CD4-positive, alpha-beta T cell (primary cell): ENCODE results near the gene DEPDC5. TPM values are rescaled to one million over a fixed set of nuclear protein-coding genes. Genes with fewer than 3 reads are reported as not detected.

Experiments
- ATAC-seq: fragments of 200-7000 bp; cut with Tn5 transposase; one replicate; pipeline ENCODE4 v1.10.0; 2022; ENCODE audit warnings: mild to moderate bottlenecking; ENCODE audit not compliant: poor library complexity
- CTCF ChIA-PET: fragments of 350-600 bp; sonication (Branson Sonifier 250); formaldehyde crosslinking; loops from one replicate; lab custom pipeline; 2021; ENCODE audit warnings: antibody characterized with exemption, inconsistent platforms; lab: Charles Lee
- POLR2A ChIA-PET: fragments of 350-600 bp; sonication (Branson Sonifier 250); formaldehyde crosslinking; loops from one replicate; lab custom pipeline; 2021; ENCODE audit warnings: antibody characterized with exemption, inconsistent platforms; lab: Charles Lee
- DNase-seq, 14 experiments: peaks; one replicate each; pipeline ENCODE4 v3.0.0-alpha.2; 2013 to 2020; ENCODE audit warnings: mixed read lengths in 2 of 14
- H3K27ac ChIP-seq, 2 donors: one replicate each; pipeline versions ENCODE4 v1.5.1 to v1.7.0; 2013; ENCODE audit warnings: low read length in 2 of 2, low read depth in 1 of 2, mild to moderate bottlenecking in 1 of 2
- H3K27me3 ChIP-seq, 2 experiments: 1 replicate in 1 of 2; 2 replicates in 1 of 2; pipeline versions ENCODE4 v1.6.1 to v1.7.0; 2013; ENCODE audit warnings: low read length in 2 of 2, control low read depth in 1 of 2, mild to moderate bottlenecking in 1 of 2, moderate library complexity in 1 of 2; ENCODE audit not compliant: insufficient read depth in 2 of 2, control insufficient read depth in 1 of 2
- H3K36me3 ChIP-seq: one replicate; pipeline ENCODE4 v1.6.1; 2013; ENCODE audit warnings: low read length, control low read depth; ENCODE audit not compliant: insufficient read depth
- H3K4me1 ChIP-seq: one replicate; pipeline ENCODE4 v1.6.1; 2013; ENCODE audit warnings: low read length, control low read depth; ENCODE audit not compliant: insufficient read depth
- H3K4me3 ChIP-seq: one replicate; pipeline ENCODE4 v1.5.1; 2013; ENCODE audit warnings: mild to moderate bottlenecking, low read length, moderate library complexity
- H3K9me3 ChIP-seq, 2 experiments: 1 replicate in 1 of 2; 2 replicates in 1 of 2; pipeline versions ENCODE4 v1.6.1 to v1.7.0; 2013; ENCODE audit warnings: low read length in 2 of 2, mild to moderate bottlenecking in 2 of 2, control low read depth in 1 of 2, moderate library complexity in 1 of 2; ENCODE audit not compliant: control insufficient read depth in 1 of 2, insufficient read depth in 1 of 2
- H3K27ac Mint-ChIP-seq: one replicate; pipeline ENCODE4 v1.8.0; 2020; ENCODE audit warnings: mixed read lengths
- H3K27me3 Mint-ChIP-seq: one replicate; pipeline ENCODE4 v1.8.0; 2021; ENCODE audit warnings: mixed read lengths
- H3K36me3 Mint-ChIP-seq: one replicate; pipeline ENCODE4 v1.8.0; 2021; ENCODE audit warnings: low read depth, mixed read lengths
- H3K4me1 Mint-ChIP-seq: one replicate; pipeline ENCODE4 v1.8.0; 2021; ENCODE audit warnings: low read depth, mixed read lengths
- H3K4me3 Mint-ChIP-seq: one replicate; pipeline ENCODE4 v1.8.0; 2020; ENCODE audit warnings: mild to moderate bottlenecking, mixed read lengths
- H3K9me3 Mint-ChIP-seq: one replicate; pipeline ENCODE4 v1.8.0; 2020; ENCODE audit warnings: mixed read lengths
- CTCF ChIP-seq: fragments of 200-600 bp; IDR thresholded peaks from one replicate; pipeline ENCODE4 v1.8.0; 2022; ENCODE audit warnings: antibody characterized with exemption, mild to moderate bottlenecking
- intact Hi-C, 2 experiments: fragments of 100-400 bp; cut with DNase I in 1 of 2; cut with micrococcal nuclease in 1 of 2; formaldehyde crosslinking; loops; one replicate each; pipeline versions ENCODE4 v1.15.1 to v1.9.0; 2023 to 2025; cut with DNase I, micrococcal nuclease
- total RNA-seq, 174 experiments: library from RNA in 2 of 174; stranded (reverse) in 2 of 174; gene quantifications; one replicate each; pipeline ENCODE4 v1.2.3 and lab custom pipeline; 2021 to 2026

DEPDC5 gene
- total RNA-seq, 2 experiments from 2014 or later = 32.9 to 36.6 TPM

- Histone ChIP-seq H3K27ac (no peak overlapping the region), H3K9me3 (no peaks in the 10 kb centered on the region), H3K4me1 (no peaks in the 10 kb centered on the region), H3K36me3 (no peaks in the 10 kb centered on the region), H3K4me3 (no peak overlapping the region), H3K27me3 (no peaks in the 10 kb centered on the region)
- ChIA-PET POLR2A (no interaction called here), CTCF (no interaction called here)
- Mint-ChIP-seq H3K9me3 (no peaks in the 10 kb centered on the region), H3K4me3 (no peak overlapping the region), H3K27me3 (no peaks in the 10 kb centered on the region), H3K4me1 (no peaks in the 10 kb centered on the region), H3K36me3 (no peaks in the 10 kb centered on the region), H3K27ac (no peak overlapping the region)
- no peak for ATAC-seq
- no peak for DNase-seq
- no peak for TF ChIP-seq CTCF
- intact Hi-C loops = no loop called here
Observed at GRCh38 chr22:31935961-31936635, 182.3 kb downstream of the DEPDC5 start.

- Histone ChIP-seq H3K27me3 (no peaks in the 10 kb centered on the region), H3K4me3 (no peak overlapping the region), H3K36me3 (no peaks in the 10 kb centered on the region), H3K4me1 (no peaks in the 10 kb centered on the region), H3K9me3 (no peaks in the 10 kb centered on the region), H3K27ac (no peak overlapping the region)
- no peaks in the 10 kb centered on the region for H3K4me1 Mint-ChIP-seq
- ChIA-PET POLR2A (no interaction called here), CTCF (no interaction called here)
- intact Hi-C loops = no loop called here
- no peaks in the 10 kb centered on the region for H3K9me3 Mint-ChIP-seq
- H3K27me3 Mint-ChIP-seq = no peaks in the 10 kb centered on the region
- H3K4me3 Mint-ChIP-seq = no peak overlapping the region
- TF ChIP-seq CTCF = no peak
- H3K27ac Mint-ChIP-seq = no peak overlapping the region
- no peak for DNase-seq
- ATAC-seq = no peak
- H3K36me3 Mint-ChIP-seq = no peaks in the 10 kb centered on the region
Observed at GRCh38 chr22:31937341-31937740, 183.5 kb downstream of the DEPDC5 start.

GRCh38 chr22:31938296-31938695 is 184.5 kb downstream of the DEPDC5 start:
- Histone ChIP-seq H3K27me3 (no peaks in the 10 kb centered on the region), H3K4me3 (no peak overlapping the region), H3K4me1 (peaks cover 3% of the 10 kb centered on the region), H3K36me3 (no peaks in the 10 kb centered on the region), H3K27ac (no peak overlapping the region), H3K9me3 (no peaks in the 10 kb centered on the region)
- no peak for DNase-seq
- Mint-ChIP-seq H3K27me3 (no peaks in the 10 kb centered on the region), H3K4me1 (peaks cover 3% of the 10 kb centered on the region), H3K4me3 (no peak overlapping the region), H3K27ac (no peak overlapping the region), H3K9me3 (no peaks in the 10 kb centered on the region), H3K36me3 (no peaks in the 10 kb centered on the region)
- ATAC-seq = no peak
- intact Hi-C loops = no loop called here
- TF ChIP-seq CTCF = no peak
- ChIA-PET CTCF (no interaction called here), POLR2A (interaction anchor here (1.0 kb wide), 1 partner anchor 9 kb away, joined by 3 read pairs; no protein-coding TSS in a partner anchor)
